GM18505 (cell line): Measurements from ENCODE around the gene CHD9NB.
"Not testable (repeated sequence)": the region's sequence is repeated elsewhere in the genome, so short reads cannot be mapped to it uniquely, and the experiment has no call there.

ENCODE experiments used
- ATAC-seq: cut with Tn5 transposase; IDR thresholded peaks from one replicate; pipeline ENCODE4 v1.9.1; 2021; ENCODE audit not compliant: unreplicated experiment
- POLR2A ChIP-seq: IDR thresholded peaks from 4 replicates; pipeline ENCODE4 v1.6.1; 2011; ENCODE audit warnings: borderline replicate concordance; ENCODE audit not compliant: insufficient read depth, insufficient read length; ENCODE audit errors: extremely low read depth

The CHD9NB gene

DNA sequence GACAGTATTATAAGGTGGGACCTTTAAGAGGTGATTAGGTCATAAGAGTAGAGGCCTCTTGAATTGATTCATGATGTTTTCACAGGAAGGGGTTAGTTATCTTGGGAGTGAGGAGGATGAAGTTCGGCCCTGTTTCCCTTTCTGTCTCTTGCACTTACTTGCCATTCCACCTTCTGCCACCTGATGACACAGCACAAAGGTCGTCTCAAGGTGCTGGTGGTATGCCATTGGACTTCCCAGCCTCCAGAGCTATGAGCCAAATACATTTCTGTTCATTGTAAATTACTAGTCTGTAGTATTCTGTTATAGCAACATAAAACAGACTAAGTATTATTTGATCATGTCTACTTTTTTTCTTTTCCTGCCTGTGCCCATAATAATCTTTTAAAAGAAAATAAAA is 25.6 kb upstream of the CHD9NB start:
- ATAC-seq = no peak
- TF ChIP-seq POLR2A = no peak

DNA sequence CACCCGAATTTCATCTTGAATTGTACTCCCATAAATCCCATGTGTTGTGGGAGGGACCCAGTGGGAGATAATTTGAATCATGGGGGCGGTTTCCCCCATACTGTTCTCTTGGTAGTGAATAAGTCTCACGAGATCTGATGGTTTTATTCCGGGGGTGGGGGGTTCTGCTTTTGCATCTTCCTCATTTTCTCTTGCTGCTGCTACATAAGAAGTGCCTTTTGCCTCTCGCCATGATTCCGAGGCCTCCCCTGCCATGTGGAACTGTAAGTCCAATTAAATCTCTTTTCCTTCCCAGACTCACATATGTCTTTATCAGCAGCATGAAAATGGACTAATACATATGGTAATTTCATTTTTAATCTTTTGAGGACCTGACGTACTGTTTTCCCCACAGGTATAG is 22.8 kb upstream of the CHD9NB start:
- not testable (repeated sequence) for ATAC-seq

DNA sequence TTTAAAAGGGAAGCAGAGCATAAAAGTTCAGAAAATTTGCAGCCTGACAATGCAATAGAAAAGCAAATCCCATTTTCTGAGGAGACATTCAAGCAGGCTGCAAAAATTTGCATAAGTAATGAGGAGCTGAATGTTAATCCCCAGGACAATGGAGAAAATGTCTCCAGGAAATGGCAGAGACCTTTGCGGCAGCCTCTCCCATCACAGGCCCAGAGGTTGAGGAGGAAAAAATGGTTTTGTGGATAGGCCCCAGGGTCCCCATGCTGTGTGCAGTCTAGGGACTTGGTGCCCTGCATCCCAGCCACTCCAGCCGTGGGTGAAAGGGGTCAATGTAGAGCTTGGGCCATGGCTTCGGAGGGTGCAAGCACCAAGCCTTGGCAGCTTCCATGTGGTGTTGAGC is 21.6 kb upstream of the CHD9NB start:
- not testable (repeated sequence) for ATAC-seq

DNA sequence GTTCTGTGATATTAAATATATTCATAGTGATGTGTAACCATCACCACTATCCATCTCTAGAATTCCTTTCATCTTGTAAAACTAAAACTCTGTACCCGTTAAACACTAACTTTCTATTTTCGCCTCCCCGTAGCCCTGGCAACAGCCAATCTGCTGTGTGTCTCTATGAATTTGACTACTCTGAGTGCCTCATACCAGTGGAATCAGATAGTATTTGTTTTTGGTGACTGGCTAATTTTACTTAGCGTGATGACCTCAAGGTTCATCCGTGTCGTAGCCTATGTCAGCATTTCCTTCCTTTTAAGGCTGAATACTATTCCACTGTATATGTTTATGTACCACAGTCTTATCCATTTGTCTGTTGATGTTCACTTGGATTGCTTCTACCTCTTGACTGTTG is 20.3 kb upstream of the CHD9NB start:
- TF ChIP-seq POLR2A = no peak
- ATAC-seq = no peak

DNA sequence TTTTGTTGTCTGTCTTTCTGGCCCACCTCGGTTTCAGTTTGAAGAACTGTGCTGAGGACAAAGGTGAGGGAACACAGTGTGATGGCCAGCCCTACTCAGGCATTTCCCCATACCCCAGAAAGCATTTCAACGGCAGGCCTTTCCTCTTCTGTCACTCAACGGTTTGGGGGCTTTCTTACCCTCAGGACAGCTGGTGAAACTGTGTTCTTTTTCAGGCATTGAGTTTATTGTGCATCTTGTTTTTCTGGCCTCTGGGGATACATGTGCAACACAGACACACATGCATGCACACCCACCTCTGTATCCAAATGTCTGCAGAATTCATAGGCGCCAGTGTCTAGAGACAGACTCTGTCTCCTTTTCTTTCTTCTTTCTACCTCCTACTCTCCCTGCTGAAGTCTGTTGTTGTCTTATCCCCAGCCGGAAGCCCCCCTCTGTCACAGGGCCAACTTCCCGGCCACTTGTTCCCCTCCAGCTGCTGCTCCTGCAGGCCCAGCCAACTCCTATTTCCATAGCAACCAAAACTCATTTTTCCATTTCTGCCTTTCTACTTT is 19.1 kb upstream of the CHD9NB start:
- ATAC-seq = peak; percentile 50
- no peak for TF ChIP-seq POLR2A

DNA sequence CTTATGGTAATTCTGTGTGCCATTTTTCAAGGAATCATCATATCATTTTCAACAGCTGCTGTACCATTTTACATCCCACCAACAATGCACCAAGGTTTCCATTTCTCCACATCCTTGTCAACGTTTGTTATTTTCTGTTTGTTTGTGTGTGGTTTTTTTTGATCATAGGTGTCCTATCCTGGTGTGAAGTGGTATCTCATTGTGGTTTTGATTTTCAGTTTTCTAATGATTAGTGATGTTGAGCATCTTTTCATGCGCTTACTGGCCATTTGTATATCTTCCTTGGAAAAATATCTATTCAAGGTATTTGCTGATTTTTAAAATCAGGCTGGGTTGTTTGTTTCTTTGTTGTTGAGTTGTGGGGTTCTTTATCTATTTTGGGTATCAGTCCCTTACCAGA is 17.1 kb upstream of the CHD9NB start:
- no peak for TF ChIP-seq POLR2A

DNA sequence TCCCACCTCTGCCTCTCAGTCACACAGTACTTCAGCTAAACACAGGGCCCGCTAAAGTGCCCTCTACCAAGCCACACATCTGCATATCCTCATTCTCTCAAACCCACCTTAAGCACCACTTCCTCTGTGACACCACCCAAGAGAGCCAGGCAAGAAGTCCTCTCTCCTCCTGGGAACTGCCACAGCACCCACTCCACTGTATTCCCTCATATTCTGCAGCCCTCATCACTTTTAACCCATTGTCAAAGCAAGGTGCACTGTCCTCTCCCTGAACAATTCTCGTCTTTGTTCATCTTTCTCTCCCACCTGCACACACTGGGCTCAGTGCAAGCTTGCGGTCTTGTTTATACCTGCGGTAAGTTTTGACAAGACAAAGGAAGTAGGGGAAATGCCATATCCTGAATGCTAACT is 15.7 kb upstream of the CHD9NB start:
- peak; percentile 63 for ATAC-seq
- no peak for TF ChIP-seq POLR2A

More for the DNA sequence above, 17.1 kb upstream of the CHD9NB start:
- no peak for ATAC-seq

DNA sequence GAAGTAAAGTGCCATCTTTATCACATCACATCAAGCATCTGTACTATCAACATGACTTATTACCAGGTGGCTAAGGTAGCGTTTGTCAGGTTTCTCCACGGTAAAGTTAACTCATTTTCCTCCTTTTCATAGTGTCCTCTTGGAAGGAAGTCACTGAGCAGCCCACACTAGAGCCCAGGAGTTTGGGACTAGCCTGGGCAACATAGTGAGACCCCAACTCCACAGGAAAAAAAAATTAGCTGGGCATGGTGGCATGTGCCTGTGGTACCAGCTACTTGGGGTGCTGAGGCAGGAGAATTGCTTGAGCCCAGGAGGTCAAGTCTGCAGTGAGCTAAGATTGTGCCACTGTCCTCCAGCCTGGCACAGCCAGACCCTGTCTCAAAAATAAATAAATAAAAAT is 15.0 kb upstream of the CHD9NB start:
- no peak for ATAC-seq

DNA sequence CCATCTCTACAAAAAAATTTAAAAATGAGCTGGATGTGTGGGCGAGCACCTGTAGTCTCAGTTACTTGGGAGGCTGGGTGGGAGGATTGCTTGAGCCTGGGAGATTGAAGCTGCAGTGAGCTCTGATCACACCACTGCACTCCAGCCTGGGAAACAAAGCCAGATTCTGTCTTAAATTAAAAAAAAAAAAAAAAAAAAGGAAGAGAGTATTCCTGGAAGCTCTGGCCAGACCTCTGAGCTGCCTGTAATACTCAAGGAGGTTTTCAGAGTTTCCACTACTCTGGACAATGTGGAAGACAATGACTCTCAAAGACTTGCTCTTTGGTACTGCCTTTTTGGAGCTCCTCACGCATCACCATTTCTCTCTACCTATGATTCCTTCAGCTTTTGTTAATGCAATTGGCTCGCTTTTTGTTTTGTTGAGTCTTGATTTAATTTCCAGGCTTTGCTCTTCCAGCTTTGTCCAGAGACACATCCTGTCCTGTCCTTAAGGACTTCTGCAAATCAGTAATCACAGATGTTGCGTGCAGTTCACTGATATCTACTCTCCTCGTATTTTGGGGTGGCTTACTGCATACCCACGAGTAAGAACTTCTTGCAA is 12.9 kb upstream of the CHD9NB start:
- no peak for TF ChIP-seq POLR2A
- ATAC-seq = no peak

More for the DNA sequence above, 15.0 kb upstream of the CHD9NB start:
- TF ChIP-seq POLR2A = no peak

DNA sequence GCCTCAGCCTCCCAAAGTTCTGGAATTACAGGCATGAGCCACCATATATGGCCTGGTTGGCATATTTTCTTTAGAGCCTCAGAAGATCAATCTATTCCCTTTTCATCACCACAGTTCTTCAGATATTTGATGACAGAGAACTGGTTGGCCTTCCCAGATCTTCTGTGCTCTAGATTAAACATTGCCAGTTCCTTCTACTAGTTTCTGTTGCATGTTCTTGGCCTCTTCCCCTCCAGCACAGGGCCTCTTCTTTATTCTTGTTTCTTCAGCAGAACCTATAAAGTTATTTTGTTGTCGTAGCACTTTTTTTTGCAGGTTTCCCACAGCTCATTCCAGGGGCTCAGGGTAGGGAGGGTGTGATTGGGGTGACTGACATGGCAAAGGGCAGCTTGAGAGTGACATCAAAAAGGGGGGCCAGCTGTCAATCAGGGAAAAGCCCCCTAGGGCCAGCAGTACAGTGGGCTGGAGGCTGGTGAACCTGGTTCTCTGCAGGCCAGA is 11.4 kb upstream of the CHD9NB start:
- ATAC-seq = no peak
- no peak for TF ChIP-seq POLR2A

DNA sequence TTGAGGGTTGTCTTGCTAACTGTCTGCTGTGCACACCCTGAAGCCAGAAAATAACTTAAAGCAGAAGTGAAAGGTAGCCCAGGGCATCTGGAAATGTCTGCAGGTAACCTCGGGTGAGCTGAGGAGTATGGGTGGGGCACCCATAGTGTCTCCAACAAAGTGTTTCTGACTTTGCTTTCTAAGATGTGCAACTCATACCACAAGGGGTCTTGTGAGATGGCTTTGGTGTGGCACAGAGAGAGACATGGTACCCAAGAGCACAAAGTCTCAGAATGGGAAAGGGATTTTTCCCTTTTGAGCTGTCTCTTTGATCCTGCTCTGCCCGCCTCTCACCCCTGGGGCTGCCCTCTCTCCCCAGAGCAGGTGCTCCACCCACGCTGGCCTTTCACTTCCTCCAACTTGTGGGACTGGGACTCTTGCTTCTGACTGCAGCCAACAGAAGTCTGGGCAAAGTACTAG is 9.0 kb upstream of the CHD9NB start:
- ATAC-seq = peak; percentile 84
- TF ChIP-seq POLR2A = peak; percentile 53

DNA sequence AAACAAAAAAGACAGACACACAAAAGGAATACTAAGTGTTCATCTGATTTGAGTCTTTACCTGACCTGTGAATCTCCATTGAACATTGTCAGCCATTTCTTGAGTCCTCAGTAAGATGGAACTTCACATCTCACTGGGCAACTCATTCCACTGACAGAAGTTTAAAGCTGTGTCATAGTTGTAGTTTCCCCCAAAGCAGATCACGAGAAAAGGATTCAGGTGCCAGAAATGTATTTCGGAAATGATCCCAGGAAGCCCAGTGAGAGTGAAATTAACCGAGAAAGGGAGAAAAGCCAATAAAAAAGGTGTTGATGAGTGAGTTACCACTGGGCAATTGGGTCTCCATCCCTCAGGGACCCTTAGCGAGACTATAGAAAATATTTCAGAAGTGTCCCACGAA is 8.6 kb upstream of the CHD9NB start:
- TF ChIP-seq POLR2A = no peak
- peak; percentile 18 for ATAC-seq

DNA sequence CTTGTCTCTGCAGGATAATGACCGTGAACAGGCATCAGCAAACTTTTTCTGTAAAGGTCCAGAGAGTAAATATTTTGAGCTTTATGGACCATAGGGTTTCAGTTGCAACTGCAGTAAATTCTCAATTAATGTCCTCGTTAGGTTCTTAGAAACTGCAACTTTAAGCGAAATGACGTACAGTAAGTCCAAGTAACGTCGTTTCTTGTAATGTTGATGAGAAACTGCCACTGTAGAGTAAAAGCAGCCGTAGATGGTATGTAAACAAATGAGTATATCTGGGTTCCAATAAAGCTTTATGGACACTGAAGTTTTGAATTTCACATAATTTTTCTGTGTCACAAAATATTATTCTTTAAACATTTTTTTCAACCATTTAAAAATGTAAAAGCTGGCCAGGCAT is 7.0 kb upstream of the CHD9NB start:
- TF ChIP-seq POLR2A = no peak

DNA sequence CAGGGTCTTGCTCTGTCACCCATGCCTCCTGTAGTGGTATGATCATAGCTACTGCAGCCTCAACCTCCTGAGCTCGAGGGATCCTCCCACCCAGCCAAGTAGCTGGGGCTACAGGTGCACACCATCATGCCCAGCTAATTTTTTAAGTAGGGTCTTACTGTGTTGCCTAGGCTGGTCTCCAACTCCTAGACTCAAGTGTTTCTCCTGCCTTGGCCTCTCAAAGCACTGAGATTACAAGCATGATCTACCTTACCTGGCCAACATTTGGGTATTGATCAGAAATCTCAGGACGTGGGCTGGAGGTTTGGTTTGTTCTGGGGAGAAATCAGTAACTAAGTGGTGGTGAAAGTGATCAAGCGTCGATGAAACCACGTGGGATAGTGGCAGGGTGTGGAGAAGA is 6.2 kb upstream of the CHD9NB start:
- TF ChIP-seq POLR2A = no peak
- ATAC-seq = no peak

More for the DNA sequence above, 7.0 kb upstream of the CHD9NB start:
- no peak for ATAC-seq

DNA sequence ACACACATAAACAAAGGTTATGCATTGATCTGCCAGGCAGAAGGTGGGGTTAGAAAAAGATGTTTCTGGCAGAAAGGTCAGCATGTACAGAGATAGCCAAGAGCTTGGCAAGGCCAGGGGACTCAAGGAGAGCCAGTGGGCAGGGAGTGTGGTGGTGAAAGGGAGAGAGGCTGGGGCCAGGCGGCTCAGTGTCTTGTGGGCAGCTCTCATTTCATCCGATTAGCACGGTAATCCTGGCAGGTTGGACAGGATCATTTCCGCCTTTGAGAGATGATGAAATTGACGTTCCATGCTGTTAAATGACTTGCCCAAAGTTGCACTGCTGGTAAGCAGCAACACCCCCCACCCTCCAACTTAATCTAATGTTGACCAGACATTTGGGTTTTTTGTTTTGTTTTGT is 5.7 kb upstream of the CHD9NB start:
- no peak for ATAC-seq
- no peak for TF ChIP-seq POLR2A

DNA sequence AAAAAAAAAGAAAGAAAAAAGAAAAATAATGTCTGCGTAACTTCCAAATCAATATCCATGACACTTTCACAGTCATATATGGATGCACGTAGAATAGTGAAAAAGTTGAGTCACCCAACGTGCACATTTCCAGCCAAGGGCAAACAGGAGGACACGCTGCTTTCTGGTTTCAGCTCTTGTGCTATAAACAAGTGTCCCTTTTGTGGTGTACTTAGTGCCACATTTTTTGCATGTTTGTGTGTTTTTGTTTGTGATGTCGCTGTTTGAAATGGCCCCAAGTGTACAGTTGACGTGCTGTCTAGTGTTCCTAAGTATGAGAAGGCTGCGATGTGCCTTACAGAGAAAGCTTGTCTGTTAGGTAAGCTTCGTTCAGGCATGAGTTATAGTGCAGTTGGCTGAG is 5.0 kb upstream of the CHD9NB start:
- no peak for TF ChIP-seq POLR2A
- no peak for ATAC-seq
